22Rv1 (cell line): ENCODE measurements around the gene SMIM14.
"Not testable (repeated sequence)": the region's sequence is repeated elsewhere in the genome, so short reads cannot be mapped to it uniquely, and the experiment has no call there.

Experiments
- H3K27ac ChIP-seq: fragments of 450-650 bp; 2 replicates; pipeline ENCODE4 v1.5.1; 2017
- ZFX ChIP-seq: fragments of 450-650 bp; IDR thresholded peaks from 2 replicates; pipeline ENCODE4 v1.6.1; 2017; ENCODE audit warnings: antibody characterized with exemption, borderline replicate concordance
- TF ChIP-seq, protein P1 (sequence below): fragments of 450-650 bp; IDR thresholded peaks from 2 replicates; pipeline ENCODE4 v1.5.1; 2017; ENCODE audit warnings: mild to moderate bottlenecking

The SMIM14 gene

GRCh38 chr4:39638354-39639239 is at the start of gene SMIM14:
SMIM14 (minus strand) TSS chr4:39638865; CDS start chr4:39605145, 33,720 bp downstream.
- no peak for TF ChIP-seq ZFX
- TF ChIP-seq, protein P1, sequence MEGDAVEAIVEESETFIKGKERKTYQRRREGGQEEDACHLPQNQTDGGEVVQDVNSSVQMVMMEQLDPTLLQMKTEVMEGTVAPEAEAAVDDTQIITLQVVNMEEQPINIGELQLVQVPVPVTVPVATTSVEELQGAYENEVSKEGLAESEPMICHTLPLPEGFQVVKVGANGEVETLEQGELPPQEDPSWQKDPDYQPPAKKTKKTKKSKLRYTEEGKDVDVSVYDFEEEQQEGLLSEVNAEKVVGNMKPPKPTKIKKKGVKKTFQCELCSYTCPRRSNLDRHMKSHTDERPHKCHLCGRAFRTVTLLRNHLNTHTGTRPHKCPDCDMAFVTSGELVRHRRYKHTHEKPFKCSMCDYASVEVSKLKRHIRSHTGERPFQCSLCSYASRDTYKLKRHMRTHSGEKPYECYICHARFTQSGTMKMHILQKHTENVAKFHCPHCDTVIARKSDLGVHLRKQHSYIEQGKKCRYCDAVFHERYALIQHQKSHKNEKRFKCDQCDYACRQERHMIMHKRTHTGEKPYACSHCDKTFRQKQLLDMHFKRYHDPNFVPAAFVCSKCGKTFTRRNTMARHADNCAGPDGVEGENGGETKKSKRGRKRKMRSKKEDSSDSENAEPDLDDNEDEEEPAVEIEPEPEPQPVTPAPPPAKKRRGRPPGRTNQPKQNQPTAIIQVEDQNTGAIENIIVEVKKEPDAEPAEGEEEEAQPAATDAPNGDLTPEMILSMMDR, result no peak
- peak within 1 kb of the TSS; percentile 94 for H3K27ac ChIP-seq

GRCh38 chr4:39687014-39687413 is 48.3 kb upstream of the SMIM14 start:
- no peak for TF ChIP-seq ZFX

DNA sequence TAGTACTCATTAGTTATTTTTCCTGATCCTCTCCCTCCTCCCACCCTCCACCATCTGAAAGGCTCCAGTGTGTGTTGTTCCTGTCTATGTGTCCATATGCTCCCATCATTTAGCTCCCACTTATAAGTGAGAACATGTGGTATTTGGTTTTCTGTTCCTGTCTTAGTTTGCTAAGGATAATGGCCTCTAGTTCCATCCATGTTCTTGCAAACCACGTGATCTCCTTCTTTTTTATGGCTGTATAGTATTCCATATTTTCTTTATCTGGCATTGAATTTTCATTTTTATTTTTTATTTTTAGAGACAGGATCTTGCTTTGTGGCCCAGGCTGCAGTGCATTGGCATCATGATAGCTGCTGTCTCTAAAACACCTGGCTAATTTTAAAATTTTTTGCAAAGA is 47.3 kb upstream of the SMIM14 start:
- no peak for TF ChIP-seq ZFX
- TF ChIP-seq, protein P1, result no peak
- no peak overlapping the region for H3K27ac ChIP-seq

More at GRCh38 chr4:39687014-39687413, 48.3 kb upstream of the SMIM14 start:
- no peak overlapping the region for H3K27ac ChIP-seq

- TF ChIP-seq ZFX, result no peak
- H3K27ac ChIP-seq, result no peak overlapping the region
Observed at GRCh38 chr4:39682138-39682537, 43.5 kb upstream of the SMIM14 start.

DNA sequence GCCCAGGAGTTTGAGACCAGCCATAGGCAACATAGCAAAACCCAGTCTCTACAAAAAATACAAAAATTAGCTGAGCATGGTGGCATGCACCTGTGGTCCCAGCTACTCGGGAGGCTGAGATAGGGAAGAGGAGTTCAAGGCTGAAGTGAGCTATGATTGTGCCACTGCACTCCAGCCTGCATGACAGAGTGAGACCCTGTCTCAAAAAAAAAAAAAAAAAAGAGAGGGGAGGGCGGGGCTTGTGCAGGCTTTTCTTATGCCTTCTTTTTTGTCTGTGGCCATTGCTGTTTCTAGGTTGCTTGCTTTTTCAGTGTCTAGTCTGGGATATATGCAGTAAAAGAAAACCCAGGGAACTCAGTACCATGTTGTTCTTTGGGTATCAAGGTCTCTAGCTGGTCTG is 42.3 kb upstream of the SMIM14 start:
- not testable (repeated sequence) for H3K27ac ChIP-seq

- not testable (repeated sequence) for H3K27ac ChIP-seq
Observed at GRCh38 chr4:39675681-39676080, 37.0 kb upstream of the SMIM14 start.

GRCh38 chr4:39670296-39670695 is 31.6 kb upstream of the SMIM14 start:
- not testable (repeated sequence) for H3K27ac ChIP-seq

DNA sequence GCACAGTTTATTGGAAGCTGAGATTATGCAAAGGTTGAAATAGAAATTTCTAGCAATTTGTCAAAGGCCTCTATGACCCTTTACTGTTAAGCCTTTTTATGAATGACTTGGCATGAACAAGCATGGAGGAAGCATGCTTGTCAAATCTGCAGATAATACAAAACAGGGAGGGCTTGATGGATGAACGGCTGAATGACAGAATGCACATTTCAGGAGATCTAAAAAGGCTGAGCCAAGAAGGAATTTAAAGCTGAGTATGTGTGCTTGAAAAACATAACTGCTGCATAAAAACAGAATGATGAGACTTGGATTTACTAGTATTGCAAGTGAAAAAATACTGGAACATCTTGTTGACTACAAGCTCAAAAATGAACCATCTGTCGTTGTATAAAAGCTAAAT is 30.2 kb upstream of the SMIM14 start:
- no peak overlapping the region for H3K27ac ChIP-seq

DNA sequence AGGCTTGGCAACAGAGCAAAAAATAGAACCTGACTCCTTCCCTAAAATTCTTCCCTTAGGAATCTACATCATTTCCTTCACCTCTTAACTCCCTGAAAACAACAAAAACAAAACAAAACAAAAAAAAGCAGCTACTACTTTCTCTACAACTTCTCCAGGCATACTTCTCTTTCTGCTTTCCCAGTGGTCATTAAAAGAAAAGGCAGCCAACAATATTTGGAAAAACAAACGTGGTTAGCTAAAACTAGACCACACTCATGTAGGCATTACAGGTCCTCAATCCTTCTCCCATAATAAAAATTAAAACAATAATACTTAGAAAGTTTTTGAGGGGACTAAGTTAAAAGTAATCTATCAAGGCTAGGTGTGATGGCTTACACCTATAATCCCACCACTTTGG is 29.0 kb upstream of the SMIM14 start:
- no peak overlapping the region for H3K27ac ChIP-seq
- TF ChIP-seq, protein P1, result no peak
- TF ChIP-seq ZFX, result no peak

More for the DNA sequence above, 30.2 kb upstream of the SMIM14 start:
- TF ChIP-seq, protein P1, result no peak
- TF ChIP-seq ZFX, result no peak
